Tibial nerve (tissue), 4 donors: ENCODE data around the gene CEP126.

Experiments used
- CTCF ChIP-seq, 5 experiments: fragments of 200-600 bp in 3 of 5; fragments of 450-650 bp in 2 of 5; sonication (generic) in 3 of 5; IDR thresholded peaks; one replicate each; pipeline ENCODE4 v1.5.1; 2016 to 2019; ENCODE audit warnings: antibody characterized with exemption in 5 of 5, mild to moderate bottlenecking in 3 of 5, moderate library complexity in 2 of 5
- EP300 ChIP-seq, 2 donors: sonication (generic); formaldehyde crosslinking; IDR thresholded peaks; one replicate each; pipeline ENCODE4 v1.6.1; 2017; ENCODE audit warnings: antibody characterized with exemption in 2 of 2, mild to moderate bottlenecking in 1 of 2
- POLR2A ChIP-seq, 2 donors: fragments of 450-650 bp; IDR thresholded peaks; one replicate each; pipeline ENCODE4 v1.6.1; 2017; ENCODE audit warnings: antibody characterized with exemption in 2 of 2, mild to moderate bottlenecking in 2 of 2, moderate library complexity in 2 of 2

GRCh38 chr11:101915791-101916291, 1.0 kb downstream of the CEP126 start:
- TF ChIP-seq CTCF (IDR thresholded peaks at IDR 0.05) = no peak
- TF ChIP-seq POLR2A (IDR thresholded peaks at IDR 0.05) = no peak
- TF ChIP-seq EP300 (IDR thresholded peaks at IDR 0.05) = peak in 1 of 2 donors; percentile 57
